Mesothelial cell of epicardium (in vitro differentiated cells): ENCODE results near the gene CYP2E1. TPM values are rescaled to one million over a fixed set of nuclear protein-coding genes. Genes with fewer than 3 reads are reported as not detected.

Experiments
- DNase-seq, 2 experiments: peaks; one replicate each; pipeline ENCODE4 v3.0.0; 2021; ENCODE audit warnings: low spot score in 2 of 2; ENCODE audit not compliant: unreplicated experiment in 2 of 2
- H3K27ac Mint-ChIP-seq: 2 replicates; pipeline ENCODE4 v1.8.0; 2021; ENCODE audit warnings: mixed read lengths
- H3K27me3 Mint-ChIP-seq: 2 replicates; pipeline ENCODE4 v1.8.0; 2021; ENCODE audit warnings: low read depth, mixed read lengths
- H3K36me3 Mint-ChIP-seq: 2 replicates; pipeline ENCODE4 v1.8.0; 2021; ENCODE audit warnings: mixed read lengths
- H3K4me1 Mint-ChIP-seq: 2 replicates; pipeline ENCODE4 v1.8.0; 2021; ENCODE audit warnings: mixed read lengths
- H3K4me3 Mint-ChIP-seq: 2 replicates; pipeline ENCODE4 v1.8.0; 2021; ENCODE audit warnings: mild to moderate bottlenecking, moderate library complexity, mixed read lengths
- H3K9me3 Mint-ChIP-seq: 2 replicates; pipeline ENCODE4 v1.8.0; 2021; ENCODE audit warnings: mixed read lengths
- CTCF ChIP-seq: fragments of 200-600 bp; sonication (generic); IDR thresholded peaks from one replicate; pipeline ENCODE4 v1.5.0; 2021; ENCODE audit warnings: antibody characterized with exemption; ENCODE audit not compliant: unreplicated experiment
- total RNA-seq: library from RNA; stranded (reverse); gene quantifications from 3 replicates; pipeline ENCODE4 v1.2.1, GENCODE V29; 2021

CYP2E1 gene
- total RNA-seq, 1 donor from 2014 or later, result 2.8 TPM

GRCh38 chr10:133529576-133529946 lies 2.4 kb downstream of the CYP2E1 start:
- Mint-ChIP-seq H3K27me3 (no peaks in the 10 kb centered on the region), H3K4me1 (no peaks in the 10 kb centered on the region), H3K27ac (no peak overlapping the region), H3K36me3 (peaks cover 2% of the 10 kb centered on the region), H3K4me3 (no peak overlapping the region), H3K9me3 (peaks cover 37% of the 10 kb centered on the region)
- no peak for TF ChIP-seq CTCF
- no peak for DNase-seq

- Mint-ChIP-seq H3K36me3 (peaks cover 2% of the 10 kb centered on the region), H3K4me1 (no peaks in the 10 kb centered on the region), H3K4me3 (no peak overlapping the region), H3K27ac (no peak overlapping the region), H3K9me3 (peaks cover 39% of the 10 kb centered on the region), H3K27me3 (no peaks in the 10 kb centered on the region)
- no peak for TF ChIP-seq CTCF
- DNase-seq, result no peak
These were observed 3.3 kb downstream of the CYP2E1 start for GRCh38 chr10:133530506-133530905.

GRCh38 chr10:133532871-133533270 lies 5.7 kb downstream of the CYP2E1 start:
- no peaks in the 10 kb centered on the region for H3K36me3 Mint-ChIP-seq
- H3K27ac Mint-ChIP-seq, result no peak overlapping the region
- H3K9me3 Mint-ChIP-seq, result peaks cover 47% of the 10 kb centered on the region
- TF ChIP-seq CTCF, result no peak
- H3K27me3 Mint-ChIP-seq, result no peaks in the 10 kb centered on the region
- no peaks in the 10 kb centered on the region for H3K4me1 Mint-ChIP-seq
- no peak for DNase-seq
- H3K4me3 Mint-ChIP-seq, result no peak overlapping the region

- Mint-ChIP-seq H3K4me3 (no peak overlapping the region), H3K9me3 (peaks cover 59% of the 10 kb centered on the region), H3K27ac (no peak overlapping the region), H3K36me3 (peaks cover under 1% of the 10 kb centered on the region), H3K4me1 (no peaks in the 10 kb centered on the region), H3K27me3 (no peaks in the 10 kb centered on the region)
- no peak for DNase-seq
- TF ChIP-seq CTCF, result no peak
These were observed 7.3 kb downstream of the CYP2E1 start for GRCh38 chr10:133534417-133534816.

GRCh38 chr10:133536198-133536597 lies 9.0 kb downstream of the CYP2E1 start:
- no peaks in the 10 kb centered on the region for H3K27me3 Mint-ChIP-seq
- H3K36me3 Mint-ChIP-seq, result peaks cover 2% of the 10 kb centered on the region
- TF ChIP-seq CTCF, result no peak
- H3K4me1 Mint-ChIP-seq, result no peaks in the 10 kb centered on the region
- H3K27ac Mint-ChIP-seq, result no peak overlapping the region
- H3K4me3 Mint-ChIP-seq, result no peak overlapping the region
- DNase-seq, result no peak
- peaks cover 62% of the 10 kb centered on the region for H3K9me3 Mint-ChIP-seq
